Stimulated activated CD8-positive, alpha-beta memory T cell treated with anti-CD3 and anti-CD28 coated beads, Interleukin-7, amount 100 ng/mL, for 4 hours (primary cell): ENCODE results near the gene PEX12.
"Not testable (repeated sequence)": the region's sequence is repeated elsewhere in the genome, so short reads cannot be mapped to it uniquely, and the experiment has no call there.

Source experiments
- DNase-seq, 2 donors: peaks; one replicate each; pipeline ENCODE4 v3.0.0-alpha.2; 2020; ENCODE audit warnings: low read depth in 2 of 2

Gene PEX12

DNA sequence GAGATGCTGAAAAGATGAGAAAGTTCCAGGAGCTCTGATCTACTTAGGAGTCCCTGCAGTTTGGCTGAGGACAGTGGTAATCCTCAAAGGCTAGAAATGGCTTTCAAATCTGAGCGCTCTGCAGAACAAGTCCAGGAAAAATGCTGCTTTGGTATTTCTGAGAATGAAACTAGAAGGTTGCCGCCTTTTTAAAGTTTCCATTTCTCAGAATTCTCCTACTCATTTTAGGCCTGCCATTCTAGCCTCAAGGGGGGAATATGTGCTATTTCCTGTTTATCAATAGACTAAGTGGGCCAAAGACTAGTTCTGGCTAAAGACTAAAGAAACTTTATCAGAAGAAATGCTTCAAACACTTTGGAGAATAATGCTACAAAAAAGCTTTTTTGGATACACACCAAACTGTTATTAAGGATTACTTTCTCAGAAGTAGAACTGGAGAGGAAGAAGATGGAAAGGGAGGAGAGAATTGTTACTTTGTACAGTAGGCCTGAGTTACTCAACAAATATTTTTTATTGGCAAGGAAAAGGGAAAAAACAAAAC is 40.7 kb downstream of the PEX12 start, which contains the start of gene SLFN12L:
TSS of gene SLFN12L (minus strand) at position 78 of the 541 bp plus-strand sequence. CDS start 15,314 bp downstream, outside the sequence.
- DNase-seq = peak in 1 of 2 donors; percentile 29

DNA sequence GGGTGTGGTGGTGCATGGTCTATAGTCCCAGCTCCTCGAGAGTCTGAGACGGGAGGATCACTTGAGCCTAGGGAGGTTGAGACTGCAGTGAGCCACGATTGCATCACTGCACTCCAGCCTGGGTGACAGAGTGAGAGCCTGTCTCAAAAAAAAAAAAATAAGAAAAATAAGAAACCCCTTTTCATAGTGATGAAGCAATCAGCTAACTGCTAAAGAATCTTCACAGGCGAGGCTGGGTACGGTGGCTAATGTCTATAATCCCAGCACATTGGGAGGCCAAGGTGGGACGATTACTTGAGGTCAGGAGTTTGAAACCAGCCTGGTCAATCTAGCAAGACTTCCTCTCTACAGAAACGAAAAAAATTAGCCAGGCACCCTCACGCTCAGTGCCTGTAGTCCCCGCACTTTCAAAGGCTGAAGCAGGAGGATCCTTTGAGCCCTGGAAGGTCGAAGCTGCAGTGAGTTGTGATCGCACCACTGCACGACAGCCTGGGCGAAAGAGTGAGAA is 41.7 kb downstream of the PEX12 start:
- DNase-seq = no peak

DNA sequence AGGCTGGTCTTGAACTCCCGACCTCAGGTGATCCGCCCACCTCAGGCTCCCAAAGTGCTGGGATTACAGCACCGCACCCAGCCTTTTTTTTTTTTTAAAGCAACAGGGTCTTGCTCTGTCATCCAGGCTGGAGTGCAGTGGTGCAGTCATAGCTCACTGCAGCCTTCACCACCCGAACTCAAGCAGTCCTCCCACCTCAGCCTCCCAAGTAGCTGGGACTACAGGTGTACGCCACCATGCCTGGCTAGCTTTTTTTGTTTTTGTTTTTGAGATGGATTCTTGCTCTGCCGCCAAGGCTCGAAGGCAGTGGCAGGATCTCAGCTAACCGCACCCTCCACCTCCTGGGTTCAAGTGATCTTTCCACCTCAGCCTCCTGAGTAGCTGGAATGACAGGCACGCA is 43.0 kb downstream of the PEX12 start:
- not testable (repeated sequence) for DNase-seq

DNA sequence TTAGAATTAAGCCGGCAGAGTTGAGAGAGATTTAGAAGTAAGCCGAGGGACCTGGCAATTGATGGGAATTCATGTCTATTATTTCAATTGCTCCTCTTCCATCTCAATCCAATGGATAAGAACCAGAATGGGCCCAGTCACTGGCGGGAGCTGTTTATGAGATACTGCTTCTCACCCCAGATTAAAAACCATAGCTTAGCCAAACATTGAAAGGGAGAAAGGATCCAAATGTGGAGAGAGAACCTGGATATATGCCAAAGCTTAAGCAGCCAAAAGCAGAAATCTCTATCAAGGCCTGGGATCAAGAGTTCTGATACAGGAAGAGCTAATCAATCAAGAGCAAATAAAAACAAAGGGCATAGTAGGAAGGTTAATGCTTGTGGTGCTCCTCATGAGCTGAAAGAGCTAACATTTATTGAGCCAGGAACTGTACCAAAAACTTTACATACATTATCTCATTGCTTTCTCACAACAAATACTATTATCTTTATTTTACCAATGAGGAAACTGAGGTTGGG is 43.7 kb downstream of the PEX12 start:
- DNase-seq = no peak

DNA sequence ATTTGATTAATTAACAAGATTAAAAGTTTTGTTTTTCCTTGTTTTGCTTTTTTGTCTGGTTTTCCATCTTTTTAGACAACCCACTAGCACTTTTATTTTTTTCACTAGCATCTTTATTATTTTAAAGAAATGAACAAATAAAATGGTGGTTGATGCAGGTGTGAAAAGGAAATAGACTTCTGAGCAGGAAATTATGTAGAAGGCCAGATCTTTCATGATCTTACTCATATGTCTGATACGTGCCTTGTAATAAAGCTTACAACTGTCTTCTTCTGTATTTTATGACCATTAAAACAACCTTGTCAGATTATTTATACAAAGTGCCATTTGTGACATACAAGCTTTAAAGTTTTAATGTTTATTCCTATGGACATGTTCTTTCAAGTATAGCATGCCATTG is 47.2 kb downstream of the PEX12 start:
- DNase-seq = no peak

DNA sequence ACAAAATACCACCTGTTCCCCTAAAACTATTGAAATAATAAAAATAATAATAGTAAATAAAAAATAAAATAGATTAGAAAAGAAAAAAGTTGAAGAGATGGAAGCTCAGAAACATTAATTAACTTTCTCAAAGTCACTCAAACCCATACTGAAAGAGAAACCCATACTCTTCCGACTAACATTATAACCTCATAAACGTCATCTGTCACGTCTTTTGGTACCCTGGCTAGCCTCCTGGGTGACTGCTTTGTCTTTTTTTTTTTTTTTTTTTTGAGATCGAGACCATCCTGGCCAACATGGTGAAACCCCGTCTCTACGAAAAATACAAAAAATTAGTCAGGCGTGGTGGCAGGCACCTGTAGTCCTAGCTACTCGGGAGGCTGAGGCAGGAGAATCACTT is 48.5 kb downstream of the PEX12 start:
- no peak for DNase-seq

DNA sequence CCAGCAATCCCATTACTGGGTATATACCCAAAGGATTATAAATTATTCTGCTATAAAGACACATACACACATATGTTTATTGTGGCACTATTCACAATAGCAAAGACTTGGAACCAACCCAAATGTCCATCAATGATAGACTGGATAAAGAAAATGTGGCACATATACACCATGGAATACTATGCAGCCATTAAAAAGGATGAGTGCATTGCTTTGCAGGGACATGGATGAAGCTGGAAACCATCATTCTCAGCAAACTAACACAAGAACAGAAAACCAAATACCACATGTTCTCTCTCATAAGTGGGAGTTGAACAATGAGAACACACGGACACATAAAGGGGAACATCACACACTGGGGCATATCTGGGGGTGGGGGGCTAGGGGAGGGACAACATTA is 49.0 kb downstream of the PEX12 start:
- not testable (repeated sequence) for DNase-seq
